GM19193 (cell line): ENCODE results near the gene FAAH.

Experiments used
- POLR2A ChIP-seq: IDR thresholded peaks from 4 replicates; pipeline ENCODE4 v1.6.1; 2011; ENCODE audit not compliant: insufficient read depth, insufficient read length; ENCODE audit errors: extremely low read depth

FAAH gene

GRCh38 chr1:46432781-46433327 is 38.7 kb downstream of the FAAH start:
- TF ChIP-seq POLR2A: no peak

DNA sequence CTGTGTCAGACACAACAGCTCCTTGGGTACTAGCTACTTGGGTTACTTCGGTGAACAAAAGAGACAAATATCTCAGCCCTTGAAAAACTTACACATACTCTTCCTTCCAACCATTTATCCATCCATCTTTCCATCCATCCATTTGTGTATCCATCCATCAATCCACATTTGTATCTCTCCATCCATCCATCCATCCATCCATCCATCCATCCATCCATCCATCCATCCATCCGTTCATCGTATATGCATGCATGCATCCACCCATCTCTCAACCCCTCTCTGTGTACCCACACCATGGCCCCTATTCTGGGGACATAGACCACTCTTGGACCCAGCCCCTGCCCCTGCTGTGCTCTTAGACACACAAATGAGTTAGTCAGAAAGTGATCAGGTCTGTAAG is 40.2 kb downstream of the FAAH start:
- TF ChIP-seq POLR2A: no peak

- TF ChIP-seq POLR2A: no peak
Measured at GRCh38 chr1:46436844-46437243, 42.7 kb downstream of the FAAH start.

DNA sequence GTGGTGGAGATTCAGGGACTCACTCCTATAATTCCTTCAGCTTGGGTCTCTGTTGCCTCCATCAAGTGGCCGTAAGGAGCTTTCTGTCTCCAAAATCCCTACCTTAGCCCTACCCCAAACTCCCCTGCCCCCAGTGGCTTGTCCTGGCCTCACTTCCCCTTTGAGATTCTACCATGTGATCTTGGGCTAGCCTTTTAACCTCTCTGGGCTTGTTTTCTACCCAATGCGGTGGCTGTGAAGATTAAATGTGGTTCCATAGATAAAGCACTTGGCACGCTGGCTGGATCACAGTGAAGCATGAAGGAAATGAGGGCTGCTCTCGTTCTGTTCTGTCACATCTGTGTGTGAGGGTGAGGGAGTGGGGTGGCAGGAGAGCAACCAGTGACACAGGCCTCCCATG is 43.6 kb downstream of the FAAH start:
- no peak for TF ChIP-seq POLR2A

GRCh38 chr1:46438346-46438745 is 44.2 kb downstream of the FAAH start:
- TF ChIP-seq POLR2A: no peak

- TF ChIP-seq POLR2A: no peak
Measured at GRCh38 chr1:46440478-46440877, 46.4 kb downstream of the FAAH start.

- TF ChIP-seq POLR2A: no peak
Measured at GRCh38 chr1:46442317-46443161, 48.4 kb downstream of the FAAH start.

GRCh38 chr1:46444466-46444865 is 50.3 kb downstream of the FAAH start:
- TF ChIP-seq POLR2A: no peak

GRCh38 chr1:46445773-46446256 is 51.7 kb downstream of the FAAH start:
- TF ChIP-seq POLR2A: no peak

GRCh38 chr1:46446646-46447498 is 52.8 kb downstream of the FAAH start:
- no peak for TF ChIP-seq POLR2A

GRCh38 chr1:46447499-46448108 is 53.5 kb downstream of the FAAH start:
- TF ChIP-seq POLR2A: no peak

DNA sequence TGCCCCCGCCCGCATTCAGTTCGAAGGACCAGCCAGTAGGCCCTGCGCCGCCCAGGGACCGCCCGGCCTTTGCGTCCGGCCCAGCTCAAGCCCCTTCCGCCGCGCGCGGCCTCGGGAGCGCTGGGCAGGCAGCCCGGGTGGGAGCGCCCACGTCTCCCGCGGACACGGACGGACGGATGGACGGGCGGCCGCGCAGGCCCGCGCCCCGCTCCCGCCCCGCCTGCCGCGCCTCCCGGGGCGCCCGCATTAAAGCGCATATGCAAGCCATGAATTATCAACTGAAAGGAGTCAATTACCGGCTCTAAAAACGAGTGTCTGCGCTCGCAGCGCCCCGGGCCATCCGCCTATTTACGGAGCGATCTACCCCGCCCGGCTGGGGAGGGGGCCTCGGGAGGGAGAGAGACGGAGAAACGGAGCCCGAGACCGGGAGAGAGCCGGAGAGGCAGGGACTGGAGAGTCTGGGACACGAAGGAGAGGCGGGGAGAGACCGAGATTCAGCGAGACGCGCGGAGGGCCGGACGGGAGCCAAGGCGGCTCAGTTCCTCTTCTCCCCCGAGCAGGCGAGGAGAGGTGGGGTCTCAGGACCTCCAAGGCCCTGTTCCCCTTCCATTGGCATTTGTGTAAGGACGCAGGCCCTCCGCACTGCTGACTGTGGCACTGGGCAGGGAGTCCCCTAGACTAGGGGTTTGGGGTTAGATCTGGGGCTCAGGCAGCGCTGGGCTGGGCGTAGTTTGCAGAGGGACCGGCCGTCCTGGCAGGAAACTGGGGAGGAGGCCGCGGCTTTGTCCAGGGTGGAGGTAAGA is 54.2 kb downstream of the FAAH start:
- no peak for TF ChIP-seq POLR2A

DNA sequence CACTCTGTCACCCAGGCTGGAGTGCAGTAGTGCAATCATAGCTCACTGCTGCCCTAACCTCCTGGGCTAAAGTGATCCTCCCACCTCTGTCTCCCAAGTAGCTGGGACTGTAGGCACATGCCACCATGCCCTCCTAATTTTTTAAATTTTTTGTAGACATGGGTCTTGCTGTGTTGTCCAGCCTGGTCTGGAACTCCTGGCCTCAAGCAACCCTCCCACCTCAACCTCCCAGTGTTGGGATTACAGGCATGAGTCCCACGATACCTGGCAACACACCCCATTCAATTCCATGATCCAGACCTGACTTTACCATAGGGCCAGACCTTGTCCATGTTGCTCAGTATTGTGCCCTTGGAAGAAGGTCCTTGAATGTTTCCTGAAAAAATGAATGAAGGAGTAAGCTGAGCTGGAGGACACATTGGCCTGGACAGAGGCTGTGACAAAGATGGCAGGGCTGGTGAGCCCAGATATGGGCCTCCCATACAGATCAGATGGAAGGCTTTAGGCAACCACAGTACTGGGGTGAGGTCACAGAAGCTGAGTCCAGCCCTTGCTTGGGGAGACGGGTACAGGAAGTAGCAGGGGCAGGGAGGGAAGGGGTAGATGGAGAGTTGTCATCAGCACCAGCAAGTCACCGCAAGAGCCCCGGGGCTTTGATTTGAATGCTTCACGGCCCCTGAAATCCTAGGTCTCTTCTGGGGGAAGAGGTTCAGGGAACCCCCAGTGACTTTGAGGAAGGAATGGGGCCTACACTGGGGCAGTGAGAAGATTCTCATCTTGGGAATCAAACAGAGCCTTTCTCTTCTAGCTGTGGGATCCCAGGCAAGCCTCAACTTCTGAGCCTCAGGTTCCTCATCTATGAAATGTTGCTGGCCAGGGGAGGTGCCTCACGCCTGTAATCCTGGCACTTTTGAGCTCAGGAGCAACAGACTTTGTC is 55.4 kb downstream of the FAAH start:
- TF ChIP-seq POLR2A: no peak

GRCh38 chr1:46450160-46450517 is 56.0 kb downstream of the FAAH start:
- TF ChIP-seq POLR2A: no peak
